HEK293 (cell line): Measurements from ENCODE around the gene RTN4IP1.

Experiments used
- CTCF ChIA-PET: fragments of 350-600 bp; formaldehyde crosslinking; extraction: SDS; loops from one replicate; lab custom pipeline; 2021; ENCODE audit warnings: antibody characterized with exemption; lab: Yijun Ruan, JAX
- POLR2A ChIA-PET: fragments of 300-600 bp; formaldehyde crosslinking; extraction: SDS; loops from one replicate; lab custom pipeline; 2020; ENCODE audit warnings: antibody characterized with exemption, inconsistent platforms; lab: Yijun Ruan, JAX
- H3K27ac ChIP-seq: fragments of 200-500 bp; sonication (Bioruptor generic); 2 replicates; pipeline ENCODE4 v1.5.1; 2014; ENCODE audit warnings: low read depth, low read length, control low read depth, inconsistent platforms; ENCODE audit errors: extremely low read depth
- H3K36me3 ChIP-seq, 2 experiments: fragments of 200-500 bp in 1 of 2; sonication (Bioruptor generic) in 1 of 2; 1 replicate in 1 of 2; 2 replicates in 1 of 2; pipeline ENCODE4 v1.5.1; 2014 to 2017; ENCODE audit warnings: inconsistent platforms in 2 of 2, low read length in 2 of 2; ENCODE audit not compliant: control insufficient read depth in 2 of 2, insufficient read depth in 1 of 2
- H3K4me1 ChIP-seq: fragments of 200-500 bp; sonication (Bioruptor generic); 2 replicates; pipeline ENCODE4 v1.5.1; 2014; ENCODE audit warnings: mild to moderate bottlenecking, low read length, inconsistent platforms; ENCODE audit not compliant: control insufficient read depth, insufficient read depth
- H3K4me3 ChIP-seq: 2 replicates; pipeline ENCODE4 v1.5.1; 2011; ENCODE audit warnings: low read depth, mild to moderate bottlenecking, control low read depth, low read length, moderate library complexity
- H3K9me3 ChIP-seq: fragments of 200-500 bp; sonication (Bioruptor generic); 2 replicates; pipeline ENCODE4 v1.5.1; 2014; ENCODE audit warnings: low read depth, low read length, inconsistent platforms; ENCODE audit not compliant: control insufficient read depth, insufficient read depth
- GLIS1 ChIP-seq: fragments of 450-650 bp; formaldehyde crosslinking; IDR thresholded peaks from 2 replicates; pipeline ENCODE4 v1.5.1; 2016; ENCODE audit warnings: missing biosample characterization, missing genetic modification characterization
- GLIS2 ChIP-seq: fragments of 450-650 bp; formaldehyde crosslinking; IDR thresholded peaks from 2 replicates; pipeline ENCODE4 v1.5.1; 2016; ENCODE audit warnings: missing biosample characterization, missing genetic modification characterization
- MYNN ChIP-seq: fragments of 450-650 bp; formaldehyde crosslinking; IDR thresholded peaks from 2 replicates; pipeline ENCODE4 v1.5.1; 2016; ENCODE audit warnings: missing biosample characterization, missing genetic modification characterization, borderline replicate concordance
- PRDM10 ChIP-seq: fragments of 450-650 bp; formaldehyde crosslinking; IDR thresholded peaks from 2 replicates; pipeline ENCODE4 v1.5.1; 2016; ENCODE audit warnings: missing biosample characterization, missing genetic modification characterization
- PRDM6 ChIP-seq: fragments of 450-650 bp; formaldehyde crosslinking; IDR thresholded peaks from 2 replicates; pipeline ENCODE4 v1.5.1; 2017; ENCODE audit warnings: missing biosample characterization, missing genetic modification characterization
- RBAK ChIP-seq: fragments of 450-650 bp; formaldehyde crosslinking; IDR thresholded peaks from 2 replicates; pipeline ENCODE4 v1.5.1; 2016; ENCODE audit warnings: missing biosample characterization, missing genetic modification characterization
- SP7 ChIP-seq: fragments of 450-650 bp; formaldehyde crosslinking; IDR thresholded peaks from 2 replicates; pipeline ENCODE4 v1.5.1; 2016; ENCODE audit warnings: missing biosample characterization, missing genetic modification characterization
- ZBTB48 ChIP-seq: fragments of 450-650 bp; formaldehyde crosslinking; IDR thresholded peaks from 2 replicates; pipeline ENCODE4 v1.5.1; 2016; ENCODE audit warnings: missing biosample characterization, missing genetic modification characterization
- ZFHX2 ChIP-seq: fragments of 450-650 bp; formaldehyde crosslinking; conservative IDR thresholded peaks from 2 replicates; pipeline ENCODE4 v1.5.1; 2016; ENCODE audit warnings: missing biosample characterization, missing genetic modification characterization
- ZIC2 ChIP-seq: fragments of 450-650 bp; formaldehyde crosslinking; IDR thresholded peaks from 2 replicates; pipeline ENCODE4 v1.5.1; 2016; ENCODE audit warnings: missing biosample characterization, missing genetic modification characterization
- ZNF114 ChIP-seq: fragments of 450-650 bp; formaldehyde crosslinking; IDR thresholded peaks from 2 replicates; pipeline ENCODE4 v1.5.0; 2017; ENCODE audit warnings: missing biosample characterization, missing genetic modification characterization
- ZNF302 ChIP-seq: fragments of 450-650 bp; formaldehyde crosslinking; IDR thresholded peaks from 2 replicates; pipeline ENCODE4 v1.5.1; 2016; ENCODE audit warnings: missing biosample characterization, missing genetic modification characterization, low read depth
- ZNF335 ChIP-seq: fragments of 450-650 bp; formaldehyde crosslinking; conservative IDR thresholded peaks from 2 replicates; pipeline ENCODE4 v1.5.1; 2016; ENCODE audit warnings: missing biosample characterization, missing genetic modification characterization
- ZNF621 ChIP-seq: fragments of 450-650 bp; formaldehyde crosslinking; IDR thresholded peaks from 2 replicates; pipeline ENCODE4 v1.5.1; 2017; ENCODE audit warnings: missing biosample characterization, missing genetic modification characterization
- ZNF660 ChIP-seq: fragments of 450-650 bp; IDR thresholded peaks from 2 replicates; pipeline ENCODE4 v1.5.1; 2018; ENCODE audit warnings: missing biosample characterization, mild to moderate bottlenecking, missing genetic modification characterization
- ZNF664 ChIP-seq: fragments of 450-650 bp; formaldehyde crosslinking; IDR thresholded peaks from 2 replicates; pipeline ENCODE4 v1.5.1; 2016; ENCODE audit warnings: missing biosample characterization, missing genetic modification characterization
- ZNF701 ChIP-seq: fragments of 450-650 bp; formaldehyde crosslinking; IDR thresholded peaks from 2 replicates; pipeline ENCODE4 v1.5.1; 2016; ENCODE audit warnings: missing biosample characterization, missing genetic modification characterization
- ZNF76 ChIP-seq: fragments of 450-650 bp; formaldehyde crosslinking; IDR thresholded peaks from 2 replicates; pipeline ENCODE4; 2016; ENCODE audit warnings: low read depth, missing biosample characterization, missing genetic modification characterization, borderline replicate concordance
- ZNF776 ChIP-seq: fragments of 450-650 bp; formaldehyde crosslinking; IDR thresholded peaks from 2 replicates; pipeline ENCODE4 v1.5.0; 2017; ENCODE audit warnings: missing biosample characterization, missing genetic modification characterization, borderline replicate concordance
- ZNF777 ChIP-seq: fragments of 450-650 bp; formaldehyde crosslinking; IDR thresholded peaks from 2 replicates; pipeline ENCODE4 v1.5.1; 2017; ENCODE audit warnings: missing biosample characterization, missing genetic modification characterization, borderline replicate concordance
- TF ChIP-seq, protein P1 (sequence below): fragments of 450-650 bp; formaldehyde crosslinking; IDR thresholded peaks from 2 replicates; pipeline ENCODE4 v1.5.1; 2016; ENCODE audit warnings: missing biosample characterization, missing genetic modification characterization, low read depth
- TF ChIP-seq, protein P2 (sequence below): fragments of 450-650 bp; formaldehyde crosslinking; IDR thresholded peaks from 2 replicates; pipeline ENCODE4 v1.5.1; 2016; ENCODE audit warnings: missing biosample characterization, missing genetic modification characterization, borderline replicate concordance

RTN4IP1 gene

GRCh38 chr6:106620931-106621672 is 8.2 kb downstream of the RTN4IP1 start (continued):
- TF ChIP-seq PRDM10 (tag by site-specific recombination) (peak; percentile 66), PRDM6 (peak; percentile 32), ZNF76 (tag by site-specific recombination) (no peak)

GRCh38 chr6:106619223-106619622 is 10.1 kb downstream of the RTN4IP1 start:
- no peak overlapping the region for H3K4me3 ChIP-seq
- no peaks in the 10 kb centered on the region for H3K9me3 ChIP-seq
- POLR2A ChIA-PET = no interaction called here
- no peak overlapping the region for H3K27ac ChIP-seq
- H3K4me1 ChIP-seq = peaks cover 7% of the 10 kb centered on the region; the same call in 1 of the 2 replicates
- peaks cover 0 to 6% of the 10 kb centered on the region in 2 experiments; a peak in 1 of 3 replicates for H3K36me3 ChIP-seq
- CTCF ChIA-PET = interaction anchor here (2.5 kb wide), 1 partner anchor 10 kb away, joined by 17 read pairs; no protein-coding TSS in a partner anchor
- TF ChIP-seq RBAK (tag by site-specific recombination) (no peak), ZNF335 (tag by site-specific recombination) (no peak), ZNF777 (tag by site-specific recombination) (no peak), ZFHX2 (tag by site-specific recombination) (no peak), ZNF664 (tag by site-specific recombination) (no peak), ZNF660 (tag by site-specific recombination) (no peak), ZNF776 (tag by site-specific recombination) (no peak), ZNF701 (tag by site-specific recombination) (no peak), ZNF621 (no peak), ZNF114 (tag by site-specific recombination) (no peak), MYNN (tag by site-specific recombination) (no peak), ZBTB48 (no peak), SP7 (tag by site-specific recombination) (no peak), GLIS1 (tag by site-specific recombination) (no peak), ZIC2 (tag by site-specific recombination) (no peak), GLIS2 (tag by site-specific recombination) (no peak), ZNF302 (no peak)
- TF ChIP-seq, protein P1, sequence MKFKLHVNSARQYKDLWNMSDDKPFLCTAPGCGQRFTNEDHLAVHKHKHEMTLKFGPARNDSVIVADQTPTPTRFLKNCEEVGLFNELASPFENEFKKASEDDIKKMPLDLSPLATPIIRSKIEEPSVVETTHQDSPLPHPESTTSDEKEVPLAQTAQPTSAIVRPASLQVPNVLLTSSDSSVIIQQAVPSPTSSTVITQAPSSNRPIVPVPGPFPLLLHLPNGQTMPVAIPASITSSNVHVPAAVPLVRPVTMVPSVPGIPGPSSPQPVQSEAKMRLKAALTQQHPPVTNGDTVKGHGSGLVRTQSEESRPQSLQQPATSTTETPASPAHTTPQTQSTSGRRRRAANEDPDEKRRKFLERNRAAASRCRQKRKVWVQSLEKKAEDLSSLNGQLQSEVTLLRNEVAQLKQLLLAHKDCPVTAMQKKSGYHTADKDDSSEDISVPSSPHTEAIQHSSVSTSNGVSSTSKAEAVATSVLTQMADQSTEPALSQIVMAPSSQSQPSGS (tag by site-specific recombination) = no peak
- TF ChIP-seq, protein P2, sequence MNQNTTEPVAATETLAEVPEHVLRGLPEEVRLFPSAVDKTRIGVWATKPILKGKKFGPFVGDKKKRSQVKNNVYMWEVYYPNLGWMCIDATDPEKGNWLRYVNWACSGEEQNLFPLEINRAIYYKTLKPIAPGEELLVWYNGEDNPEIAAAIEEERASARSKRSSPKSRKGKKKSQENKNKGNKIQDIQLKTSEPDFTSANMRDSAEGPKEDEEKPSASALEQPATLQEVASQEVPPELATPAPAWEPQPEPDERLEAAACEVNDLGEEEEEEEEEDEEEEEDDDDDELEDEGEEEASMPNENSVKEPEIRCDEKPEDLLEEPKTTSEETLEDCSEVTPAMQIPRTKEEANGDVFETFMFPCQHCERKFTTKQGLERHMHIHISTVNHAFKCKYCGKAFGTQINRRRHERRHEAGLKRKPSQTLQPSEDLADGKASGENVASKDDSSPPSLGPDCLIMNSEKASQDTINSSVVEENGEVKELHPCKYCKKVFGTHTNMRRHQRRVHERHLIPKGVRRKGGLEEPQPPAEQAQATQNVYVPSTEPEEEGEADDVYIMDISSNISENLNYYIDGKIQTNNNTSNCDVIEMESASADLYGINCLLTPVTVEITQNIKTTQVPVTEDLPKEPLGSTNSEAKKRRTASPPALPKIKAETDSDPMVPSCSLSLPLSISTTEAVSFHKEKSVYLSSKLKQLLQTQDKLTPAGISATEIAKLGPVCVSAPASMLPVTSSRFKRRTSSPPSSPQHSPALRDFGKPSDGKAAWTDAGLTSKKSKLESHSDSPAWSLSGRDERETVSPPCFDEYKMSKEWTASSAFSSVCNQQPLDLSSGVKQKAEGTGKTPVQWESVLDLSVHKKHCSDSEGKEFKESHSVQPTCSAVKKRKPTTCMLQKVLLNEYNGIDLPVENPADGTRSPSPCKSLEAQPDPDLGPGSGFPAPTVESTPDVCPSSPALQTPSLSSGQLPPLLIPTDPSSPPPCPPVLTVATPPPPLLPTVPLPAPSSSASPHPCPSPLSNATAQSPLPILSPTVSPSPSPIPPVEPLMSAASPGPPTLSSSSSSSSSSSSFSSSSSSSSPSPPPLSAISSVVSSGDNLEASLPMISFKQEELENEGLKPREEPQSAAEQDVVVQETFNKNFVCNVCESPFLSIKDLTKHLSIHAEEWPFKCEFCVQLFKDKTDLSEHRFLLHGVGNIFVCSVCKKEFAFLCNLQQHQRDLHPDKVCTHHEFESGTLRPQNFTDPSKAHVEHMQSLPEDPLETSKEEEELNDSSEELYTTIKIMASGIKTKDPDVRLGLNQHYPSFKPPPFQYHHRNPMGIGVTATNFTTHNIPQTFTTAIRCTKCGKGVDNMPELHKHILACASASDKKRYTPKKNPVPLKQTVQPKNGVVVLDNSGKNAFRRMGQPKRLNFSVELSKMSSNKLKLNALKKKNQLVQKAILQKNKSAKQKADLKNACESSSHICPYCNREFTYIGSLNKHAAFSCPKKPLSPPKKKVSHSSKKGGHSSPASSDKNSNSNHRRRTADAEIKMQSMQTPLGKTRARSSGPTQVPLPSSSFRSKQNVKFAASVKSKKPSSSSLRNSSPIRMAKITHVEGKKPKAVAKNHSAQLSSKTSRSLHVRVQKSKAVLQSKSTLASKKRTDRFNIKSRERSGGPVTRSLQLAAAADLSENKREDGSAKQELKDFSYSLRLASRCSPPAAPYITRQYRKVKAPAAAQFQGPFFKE (tag by site-specific recombination) = no peak
